NCI-H2227 treated with DMSO at 0.1 percent for 48 hours (cell line): ENCODE results near the gene YIF1B.

Source experiments
- DNase-seq: peaks from one replicate; lab custom pipeline; 2025; lab: John Stamatoyannopoulos, UW

The YIF1B gene

GRCh38 chr19:38333245-38333644 lies 17.5 kb upstream of the YIF1B start:
- no peak for DNase-seq

- no peak for DNase-seq
Measured at GRCh38 chr19:38331728-38332127, 16.0 kb upstream of the YIF1B start.

GRCh38 chr19:38329651-38330050 lies 13.9 kb upstream of the YIF1B start:
- DNase-seq, result no peak

GRCh38 chr19:38326591-38326990 lies 10.8 kb upstream of the YIF1B start:
- DNase-seq, result no peak

- no peak for DNase-seq
Measured at GRCh38 chr19:38324431-38324830, 8.7 kb upstream of the YIF1B start.

GRCh38 chr19:38323291-38323690 lies 7.5 kb upstream of the YIF1B start:
- no peak for DNase-seq

- DNase-seq, result peak; percentile 68
Measured at GRCh38 chr19:38321646-38322196, 6.0 kb upstream of the YIF1B start.

- DNase-seq, result no peak
Measured at GRCh38 chr19:38320969-38321339, 5.2 kb upstream of the YIF1B start.

- peak; percentile 74 for DNase-seq
Measured at GRCh38 chr19:38319421-38320258, 3.9 kb upstream of the YIF1B start, which contains the start of gene KCNK6. Gene KCNK6, plus strand, starts transcription at chr19:38319845. Its CDS starts 106 bp downstream, at chr19:38319951.

- DNase-seq, result no peak
Measured at GRCh38 chr19:38318660-38319059, 2.9 kb upstream of the YIF1B start.

GRCh38 chr19:38317104-38317612 lies 1.4 kb upstream of the YIF1B start:
- DNase-seq, result no peak

GRCh38 chr19:38316477-38317067 lies 825 bp upstream of the YIF1B start:
- DNase-seq, result peak; percentile 99

- DNase-seq, result no peak
Measured at GRCh38 chr19:38310986-38311385, 4.8 kb downstream of the YIF1B start.

- DNase-seq, result no peak
Measured at GRCh38 chr19:38310279-38310670, 5.5 kb downstream of the YIF1B start.

- no peak for DNase-seq
Measured at GRCh38 chr19:38309615-38310278, 6.0 kb downstream of the YIF1B start.

- no peak for DNase-seq
Measured at GRCh38 chr19:38308926-38309614, 6.7 kb downstream of the YIF1B start.

GRCh38 chr19:38308006-38308766 lies 7.6 kb downstream of the YIF1B start:
- no peak for DNase-seq

GRCh38 chr19:38307597-38307996 lies 8.2 kb downstream of the YIF1B start:
- no peak for DNase-seq

GRCh38 chr19:38307076-38307475 lies 8.7 kb downstream of the YIF1B start:
- DNase-seq, result no peak

- no peak for DNase-seq
Measured at GRCh38 chr19:38306236-38306635, 9.5 kb downstream of the YIF1B start.

- DNase-seq, result peak; percentile 99
Measured at GRCh38 chr19:38304866-38305429, 10.8 kb downstream of the YIF1B start.
